DMS79 treated with DMSO at 0.1 percent for 48 hours (cell line): ENCODE results near the gene TMTC1.

Source experiments
- DNase-seq: peaks from one replicate; lab custom pipeline; 2025; lab: John Stamatoyannopoulos, UW

Gene TMTC1

GRCh38 chr12:29709496-29710040, 74.2 kb downstream of the TMTC1 start:
- DNase-seq = no peak

- no peak for DNase-seq
These were observed 74.7 kb downstream of the TMTC1 start for GRCh38 chr12:29709054-29709453.

- no peak for DNase-seq
These were observed 75.9 kb downstream of the TMTC1 start for GRCh38 chr12:29707846-29708245.

GRCh38 chr12:29706311-29706710, 77.4 kb downstream of the TMTC1 start:
- DNase-seq = no peak

- no peak for DNase-seq
These were observed 80.2 kb downstream of the TMTC1 start for GRCh38 chr12:29703528-29703927.

- no peak for DNase-seq
These were observed 80.8 kb downstream of the TMTC1 start for GRCh38 chr12:29702972-29703371.

- no peak for DNase-seq
These were observed 81.5 kb downstream of the TMTC1 start for GRCh38 chr12:29702222-29702621.

GRCh38 chr12:29700761-29701481, 82.8 kb downstream of the TMTC1 start:
- DNase-seq = no peak

GRCh38 chr12:29698756-29699155, 85.0 kb downstream of the TMTC1 start:
- DNase-seq = no peak

GRCh38 chr12:29695800-29696199, 87.9 kb downstream of the TMTC1 start:
- no peak for DNase-seq

GRCh38 chr12:29695026-29695425, 88.7 kb downstream of the TMTC1 start:
- DNase-seq = no peak

- DNase-seq = no peak
These were observed 89.7 kb downstream of the TMTC1 start for GRCh38 chr12:29694002-29694401.

GRCh38 chr12:29692237-29692636, 91.5 kb downstream of the TMTC1 start:
- DNase-seq = no peak

- DNase-seq = no peak
These were observed 92.4 kb downstream of the TMTC1 start for GRCh38 chr12:29691161-29691854.

GRCh38 chr12:29690728-29691127, 93.0 kb downstream of the TMTC1 start:
- DNase-seq = no peak

GRCh38 chr12:29688914-29689313, 94.8 kb downstream of the TMTC1 start:
- no peak for DNase-seq

GRCh38 chr12:29682088-29682487, 101.7 kb downstream of the TMTC1 start:
- no peak for DNase-seq

- DNase-seq = no peak
These were observed 102.4 kb downstream of the TMTC1 start for GRCh38 chr12:29681370-29681769.

- DNase-seq = no peak
These were observed 107.1 kb downstream of the TMTC1 start for GRCh38 chr12:29676676-29677075.

GRCh38 chr12:29674463-29674862, 109.3 kb downstream of the TMTC1 start:
- DNase-seq = no peak

- no peak for DNase-seq
These were observed 110.4 kb downstream of the TMTC1 start for GRCh38 chr12:29673346-29673745.

GRCh38 chr12:29672580-29672979, 111.2 kb downstream of the TMTC1 start:
- no peak for DNase-seq

- no peak for DNase-seq
These were observed 112.0 kb downstream of the TMTC1 start for GRCh38 chr12:29671742-29672141.
